Common myeloid progenitor, CD34-positive (primary cell): Measurements from ENCODE around the gene BCLAF3. TPM values are rescaled to one million over a fixed set of nuclear protein-coding genes. Genes with fewer than 3 reads are reported as not detected.

ENCODE experiments used
- CTCF ChIA-PET: fragments of 350-600 bp; sonication (Branson Sonifier 250); formaldehyde crosslinking; loops from one replicate; lab custom pipeline; 2021; ENCODE audit warnings: antibody characterized with exemption; lab: Charles Lee
- POLR2A ChIA-PET: fragments of 350-600 bp; sonication (Branson Sonifier 250); formaldehyde crosslinking; loops from one replicate; lab custom pipeline; 2021; ENCODE audit warnings: antibody characterized with exemption; lab: Charles Lee
- DNase-seq, 3 donors: peaks; one replicate each; pipeline versions ENCODE4 v3.0.0 to v3.0.0-alpha.2; 2013
- H3K27ac ChIP-seq, 2 experiments: 1 replicate in 1 of 2; 2 replicates in 1 of 2; pipeline ENCODE4 v1.7.0; 2013; ENCODE audit warnings: inconsistent platforms in 2 of 2, low read length in 2 of 2, mild to moderate bottlenecking in 2 of 2, low read depth in 1 of 2, moderate library complexity in 1 of 2; ENCODE audit not compliant: severe bottlenecking in 2 of 2, insufficient read depth in 1 of 2, poor library complexity in 1 of 2
- H3K27me3 ChIP-seq, 5 experiments: replicated peaks in 2 of 5; 1 replicate in 3 of 5; 2 replicates in 2 of 5; pipeline versions ENCODE4 v1.6.1 to v1.7.0; 2013; ENCODE audit warnings: low read length in 4 of 5, mild to moderate bottlenecking in 2 of 5, moderate library complexity in 2 of 5, inconsistent platforms in 1 of 5; ENCODE audit not compliant: insufficient read depth in 5 of 5, control insufficient read depth in 4 of 5
- H3K36me3 ChIP-seq, 4 experiments: 1 replicate in 2 of 4; 2 replicates in 2 of 4; pipeline versions ENCODE4 v1.6.1 to v1.7.0; 2013; ENCODE audit warnings: low read length in 3 of 4, control low read depth in 1 of 4, mild to moderate bottlenecking in 1 of 4; ENCODE audit not compliant: control insufficient read depth in 4 of 4, insufficient read depth in 4 of 4
- H3K4me1 ChIP-seq, 4 experiments: 1 replicate in 3 of 4; 2 replicates in 1 of 4; pipeline versions ENCODE4 v1.6.1 to v1.7.1; 2013; ENCODE audit warnings: low read length in 3 of 4, mild to moderate bottlenecking in 3 of 4, control low read depth in 1 of 4, inconsistent platforms in 1 of 4, moderate library complexity in 1 of 4; ENCODE audit not compliant: control insufficient read depth in 4 of 4, insufficient read depth in 4 of 4; ENCODE audit errors: control extremely low read depth in 1 of 4
- H3K4me3 ChIP-seq, 7 experiments: 1 replicate in 4 of 7; 2 replicates in 3 of 7; pipeline versions ENCODE4 v1.5.1 to v1.7.0; 2013; ENCODE audit warnings: mild to moderate bottlenecking in 7 of 7, low read length in 6 of 7, moderate library complexity in 6 of 7, inconsistent platforms in 2 of 7, low read depth in 2 of 7, control low read depth in 1 of 7; ENCODE audit not compliant: insufficient read depth in 4 of 7, control insufficient read depth in 1 of 7; ENCODE audit errors: extremely low read depth in 1 of 7
- H3K9me3 ChIP-seq, 5 experiments: 1 replicate in 4 of 5; 2 replicates in 1 of 5; pipeline versions ENCODE4 v1.6.1 to v1.7.1; 2013; ENCODE audit warnings: low read length in 4 of 5, mild to moderate bottlenecking in 2 of 5, inconsistent platforms in 1 of 5, low read depth in 1 of 5, moderate library complexity in 1 of 5; ENCODE audit not compliant: control insufficient read depth in 4 of 5, insufficient read depth in 2 of 5; ENCODE audit errors: control extremely low read depth in 1 of 5
- WGBS: methylation state at CpG from one replicate; pipeline ENCODE4 v1.1.5; 2013; ENCODE audit not compliant: insufficient coverage; 5-methylcytosine and 5-hydroxymethylcytosine counted together
- polyA plus RNA-seq: library from polyadenylated mRNA; unstranded; fragments of 120-200 nt; gene quantifications from one replicate; pipeline ENCODE4 v1.2.1, GENCODE V29; 2013

BCLAF3 gene
- polyA plus RNA-seq, result 7.5 TPM

DNA sequence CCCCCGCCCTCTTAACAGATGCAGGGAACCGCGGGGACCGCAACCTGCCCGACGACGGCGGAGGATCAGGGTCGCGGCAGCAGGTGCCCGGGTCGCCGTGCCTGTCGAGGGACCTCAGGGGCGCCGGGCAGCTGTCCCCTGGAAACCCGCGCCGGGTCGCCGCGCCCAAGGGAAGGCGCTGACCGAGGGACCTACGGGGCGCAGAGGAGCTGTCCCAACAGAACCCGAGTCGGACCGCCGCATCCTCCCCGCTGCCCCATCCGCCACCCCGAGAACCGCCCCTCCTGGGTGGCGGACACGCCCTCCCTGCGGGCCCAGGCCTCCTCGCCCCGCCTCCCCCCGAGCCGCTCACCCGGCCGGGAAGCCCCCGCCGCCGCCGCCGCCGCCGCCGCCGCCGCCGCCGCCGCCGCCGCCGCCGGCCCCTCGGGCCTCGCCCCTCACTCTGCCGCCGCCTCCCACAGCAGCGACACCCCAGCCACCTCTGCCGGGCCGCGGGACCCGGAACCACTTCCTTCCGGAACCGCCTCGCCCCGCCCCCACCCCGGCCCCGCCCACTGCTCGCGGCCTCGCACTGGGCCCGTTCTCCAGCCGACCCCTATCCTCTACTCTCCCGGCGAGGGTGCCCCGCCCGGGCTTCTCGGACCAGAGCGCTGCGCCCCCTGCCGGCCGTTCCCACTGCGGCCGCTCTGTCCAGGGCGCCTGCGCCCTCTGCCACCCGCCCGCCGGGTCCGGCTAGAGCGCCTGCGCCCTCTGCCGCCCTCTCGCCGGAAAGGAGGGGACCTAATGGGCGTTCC, at the start of gene BCLAF3:
Gene BCLAF3, minus strand, starts transcription at position 506 of the 794 bp plus-strand sequence. CDS start 20,797 bp downstream, outside the sequence.
- no peaks in the 10 kb centered on the region for H3K9me3 ChIP-seq
- 32% methylated on average over 58 of the region's 103 CpGs for WGBS
- H3K4me1 ChIP-seq, result peaks cover 0 to 9% (median 2%) of the 10 kb centered on the region in 4 experiments
- peak within 1 kb of the TSS; percentile 48 to 77 (median 66) for H3K4me3 ChIP-seq
- CTCF ChIA-PET, result interaction anchor here (0.9 to 1.2 kb wide), 6 partner anchors 26 to 86 kb away, joined by 3 to 6 read pairs (median 3); no protein-coding TSS in a partner anchor
- peak within 1 kb of the TSS in 1 of 2 experiments; percentile 34 for H3K27ac ChIP-seq
- H3K27me3 ChIP-seq, result peaks cover 0 to 12% (median 0%) of the 10 kb centered on the region in 5 experiments
- POLR2A ChIA-PET, result no interaction called here
- DNase-seq, result peak; percentile 86 to 90 (median 88)
- no peaks in the 10 kb centered on the region for H3K36me3 ChIP-seq

DNA sequence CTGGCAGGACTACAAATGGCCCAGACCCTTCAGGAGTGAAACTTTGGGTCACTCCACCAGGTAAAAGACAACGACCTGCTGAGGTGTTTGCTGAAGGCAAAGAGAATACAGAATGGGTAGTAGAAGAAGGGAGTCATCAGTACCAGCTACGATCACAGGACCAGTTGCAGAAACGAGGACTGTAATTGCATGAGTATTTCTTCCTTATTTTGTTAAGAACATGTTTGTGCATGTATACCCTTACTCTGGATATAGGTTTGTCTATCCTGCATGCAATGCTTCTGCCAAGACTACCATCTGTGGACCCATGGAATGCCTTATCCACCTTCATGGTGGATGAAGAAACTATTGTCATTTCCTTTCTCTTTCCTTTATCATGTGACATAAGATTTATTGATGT, 48.1 kb upstream of the BCLAF3 start:
- no peak for DNase-seq
- H3K4me1 ChIP-seq, result no peaks in the 10 kb centered on the region
- H3K9me3 ChIP-seq, result no peaks in the 10 kb centered on the region
- no peak overlapping the region for H3K4me3 ChIP-seq
- no peaks in the 10 kb centered on the region for H3K36me3 ChIP-seq
- H3K27me3 ChIP-seq, result peaks cover 0 to 10% (median 0%) of the 10 kb centered on the region in 5 experiments
- 93% methylated on average over 3 of the region's 3 CpGs for WGBS
- ChIA-PET POLR2A (no interaction called here), CTCF (no interaction called here)
- H3K27ac ChIP-seq, result no peak overlapping the region

DNA sequence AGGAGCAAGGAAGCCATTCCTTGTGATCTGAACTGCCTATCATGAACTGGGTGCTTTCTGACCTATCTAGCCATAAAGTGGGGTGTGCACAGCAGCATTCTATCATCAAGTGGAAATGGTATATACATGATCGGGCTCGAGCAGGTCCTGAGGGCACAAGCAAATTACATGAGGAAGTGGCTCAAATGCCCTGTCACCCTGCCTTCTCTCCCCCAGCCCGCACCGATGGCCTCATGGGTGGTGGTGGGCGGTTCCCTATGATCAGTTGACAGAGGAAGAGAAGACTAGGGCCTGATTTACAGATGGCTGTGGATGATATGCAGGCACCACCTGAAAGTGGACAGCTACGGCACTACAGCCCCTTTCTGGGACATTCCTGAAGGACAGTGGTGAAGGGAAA, 46.3 kb upstream of the BCLAF3 start:
- Histone ChIP-seq H3K4me3 (no peak overlapping the region), H3K4me1 (no peaks in the 10 kb centered on the region), H3K36me3 (no peaks in the 10 kb centered on the region), H3K27me3 (peaks cover 0 to 7% (median 0%) of the 10 kb centered on the region in 5 experiments), H3K9me3 (no peaks in the 10 kb centered on the region), H3K27ac (no peak overlapping the region)
- WGBS, result 100% methylated on average over 4 of the region's 6 CpGs
- no peak for DNase-seq
- CTCF ChIA-PET, result no interaction called here
- POLR2A ChIA-PET, result interaction anchor here (0.6 kb wide), 1 partner anchor 24 kb away, joined by 3 read pairs; no protein-coding TSS in a partner anchor

DNA sequence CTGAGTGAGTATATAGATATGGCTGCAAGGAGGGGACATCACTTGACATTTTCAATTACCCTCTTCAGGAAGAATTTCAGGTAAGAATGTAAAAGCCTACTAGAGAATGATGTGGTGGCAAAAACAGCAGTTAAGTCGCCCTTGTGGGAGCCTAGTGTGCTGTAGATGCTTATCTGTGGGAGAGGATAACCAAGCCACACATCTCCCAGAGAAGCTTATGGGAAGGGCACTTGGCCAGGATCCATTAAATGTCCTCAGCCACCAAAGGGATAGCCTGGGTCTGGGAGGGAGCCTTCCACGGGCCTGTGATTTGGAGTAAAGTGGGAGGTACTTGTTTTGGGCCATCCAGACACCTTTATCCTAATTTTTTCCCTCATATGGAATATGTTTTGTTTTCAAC, 41.3 kb upstream of the BCLAF3 start:
- Histone ChIP-seq H3K36me3 (no peaks in the 10 kb centered on the region), H3K9me3 (no peaks in the 10 kb centered on the region), H3K27me3 (peaks cover 0 to 2% (median 0%) of the 10 kb centered on the region in 5 experiments), H3K4me3 (no peak overlapping the region), H3K27ac (no peak overlapping the region), H3K4me1 (peaks cover 0 to 14% (median 5%) of the 10 kb centered on the region in 4 experiments)
- DNase-seq, result no peak
- 40% methylated on average over 1 of the region's 2 CpGs for WGBS
- ChIA-PET POLR2A (no interaction called here), CTCF (no interaction called here)

DNA sequence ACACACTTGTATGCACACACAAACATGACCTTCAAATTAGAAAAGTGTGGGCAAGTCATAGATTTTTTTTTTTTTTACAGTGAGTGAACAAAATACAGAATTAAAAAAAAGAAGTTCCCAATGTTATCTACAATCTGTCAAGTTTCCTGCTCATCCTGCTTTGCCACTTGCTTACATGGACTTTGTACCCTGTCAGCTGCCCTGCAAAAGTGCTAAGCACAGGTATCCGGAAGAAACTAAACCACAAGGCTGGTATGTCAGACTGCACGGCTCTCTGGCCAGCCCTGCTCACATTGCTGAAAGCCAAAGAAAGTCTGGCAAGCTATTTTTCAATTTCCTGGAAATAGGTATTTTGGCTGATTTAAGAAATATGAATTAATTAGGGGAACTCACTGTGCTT, 38.9 kb upstream of the BCLAF3 start:
- no peaks in the 10 kb centered on the region for H3K36me3 ChIP-seq
- CTCF ChIA-PET, result interaction anchor here (0.6 kb wide), 1 partner anchor 464 kb away, joined by 3 read pairs; no protein-coding TSS in a partner anchor
- POLR2A ChIA-PET, result no interaction called here
- H3K9me3 ChIP-seq, result no peaks in the 10 kb centered on the region
- peaks cover 0 to 10% (median 0%) of the 10 kb centered on the region in 5 experiments for H3K27me3 ChIP-seq
- H3K4me3 ChIP-seq, result no peak overlapping the region
- 28% methylated on average over 2 of the region's 2 CpGs for WGBS
- H3K27ac ChIP-seq, result no peak overlapping the region
- H3K4me1 ChIP-seq, result peaks cover 0 to 14% (median 5%) of the 10 kb centered on the region in 4 experiments
- peak; percentile 12 to 52 (median 43) for DNase-seq

DNA sequence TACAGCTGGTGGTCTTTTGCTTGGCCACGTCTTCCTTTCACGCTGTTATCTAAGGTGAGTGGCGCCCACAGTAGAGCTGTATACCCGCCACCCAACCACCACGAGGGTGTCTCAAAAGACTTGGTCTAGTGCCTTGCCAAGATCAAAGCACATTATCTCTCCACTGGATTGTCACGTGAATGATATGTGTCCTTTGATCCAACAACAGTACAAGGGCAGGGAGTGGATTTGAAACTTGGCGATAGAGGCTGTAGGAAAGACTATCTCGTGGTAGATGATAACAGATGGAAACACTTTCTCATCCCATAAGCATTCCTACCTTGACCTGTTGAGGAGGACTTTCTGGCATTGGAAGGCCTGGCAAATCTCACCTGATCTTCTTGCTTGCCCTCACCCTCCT, 37.7 kb upstream of the BCLAF3 start:
- H3K27ac ChIP-seq, result no peak overlapping the region
- H3K9me3 ChIP-seq, result no peaks in the 10 kb centered on the region
- no peaks in the 10 kb centered on the region for H3K36me3 ChIP-seq
- H3K4me3 ChIP-seq, result no peak overlapping the region
- ChIA-PET POLR2A (no interaction called here), CTCF (interaction anchor here (1.1 kb wide), 1 partner anchor 37 kb away, joined by 3 read pairs; no protein-coding TSS in a partner anchor)
- peaks cover 0 to 13% (median 0%) of the 10 kb centered on the region in 5 experiments for H3K27me3 ChIP-seq
- 92% methylated on average over 6 of the region's 8 CpGs for WGBS
- H3K4me1 ChIP-seq, result peaks cover 0 to 14% (median 5%) of the 10 kb centered on the region in 4 experiments
- peak in 1 of 3 donors; percentile 4 for DNase-seq

DNA sequence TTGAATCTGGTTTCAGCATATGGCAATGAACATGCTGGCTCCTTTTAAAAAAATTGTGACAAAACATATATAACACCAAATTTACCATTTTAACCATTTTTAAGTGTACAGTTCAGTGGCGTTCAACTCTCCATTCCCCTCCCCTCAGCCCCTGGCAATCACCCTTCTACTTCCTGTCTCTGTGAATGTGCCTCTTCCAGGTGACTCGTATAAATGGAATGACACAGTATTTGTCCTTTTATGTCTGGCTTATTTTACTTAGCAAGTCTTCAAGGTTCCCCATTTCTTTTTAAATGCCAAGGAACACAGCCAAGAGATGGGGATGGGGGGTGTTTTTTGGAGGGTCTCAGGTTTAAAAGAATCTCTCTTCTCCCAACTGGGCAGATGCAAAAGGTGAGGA, 35.4 kb upstream of the BCLAF3 start:
- WGBS, result no CpG with 5 or more reads among the region's 2 CpGs
- H3K36me3 ChIP-seq, result no peaks in the 10 kb centered on the region
- CTCF ChIA-PET, result no interaction called here
- H3K4me1 ChIP-seq, result peaks cover 0 to 14% (median 5%) of the 10 kb centered on the region in 4 experiments
- POLR2A ChIA-PET, result no interaction called here
- no peak overlapping the region for H3K4me3 ChIP-seq
- H3K27me3 ChIP-seq, result peaks cover 0 to 18% (median 0%) of the 10 kb centered on the region in 5 experiments
- H3K27ac ChIP-seq, result no peak overlapping the region
- no peak for DNase-seq
- H3K9me3 ChIP-seq, result no peaks in the 10 kb centered on the region
